H9 (cell line): Measurements from ENCODE around the gene IL1RAPL2. TPM values are rescaled to one million over a fixed set of nuclear protein-coding genes. Genes with fewer than 3 reads are reported as not detected.

Experiments
- DNase-seq: peaks from one replicate; pipeline ENCODE4 v3.0.0-alpha.2; 2017
- H2AFZ ChIP-seq: one replicate; pipeline ENCODE4 v1.6.1; 2013; ENCODE audit warnings: mild to moderate bottlenecking, low read length, control low read depth, moderate library complexity
- H2AK5ac ChIP-seq: 2 replicates; pipeline ENCODE4 v1.6.1; 2013; ENCODE audit warnings: low read length, control low read depth, mixed read lengths; ENCODE audit not compliant: insufficient read length
- H2BK120ac ChIP-seq: one replicate; pipeline ENCODE4 v1.6.1; 2013; ENCODE audit warnings: low read depth, mild to moderate bottlenecking, low read length, control low read depth, inconsistent platforms; ENCODE audit not compliant: poor library complexity, severe bottlenecking
- H2BK12ac ChIP-seq: 2 replicates; pipeline ENCODE4 v1.6.1; 2013; ENCODE audit warnings: low read length, control low read depth, mixed read lengths, low read depth; ENCODE audit not compliant: insufficient read length
- H2BK15ac ChIP-seq: 2 replicates; pipeline ENCODE4 v1.6.1; 2013; ENCODE audit warnings: low read depth, low read length, control low read depth
- H2BK20ac ChIP-seq: one replicate; pipeline ENCODE4 v1.6.1; 2013; ENCODE audit warnings: low read depth, mild to moderate bottlenecking, low read length, control low read depth, inconsistent platforms; ENCODE audit not compliant: poor library complexity, severe bottlenecking
- H2BK5ac ChIP-seq: 2 replicates; pipeline ENCODE4 v1.6.1; 2013; ENCODE audit warnings: low read length, control low read depth, mixed read lengths; ENCODE audit not compliant: insufficient read length
- H3K14ac ChIP-seq: 2 replicates; pipeline ENCODE4 v1.6.1; 2013; ENCODE audit warnings: low read length, control low read depth; ENCODE audit not compliant: insufficient read depth
- H3K18ac ChIP-seq: 2 replicates; pipeline ENCODE4 v1.6.1; 2013; ENCODE audit warnings: low read depth, mild to moderate bottlenecking, mixed read lengths, low read length, control low read depth; ENCODE audit not compliant: insufficient read length
- H3K23ac ChIP-seq: 2 replicates; pipeline ENCODE4 v1.6.1; 2013; ENCODE audit warnings: low read length, control low read depth, mixed read lengths, low read depth; ENCODE audit not compliant: insufficient read length
- H3K23me2 ChIP-seq: 2 replicates; pipeline ENCODE4 v1.6.1; 2013; ENCODE audit warnings: low read depth, mild to moderate bottlenecking, mixed read lengths, low read length, control low read depth; ENCODE audit not compliant: insufficient read length, poor library complexity, severe bottlenecking
- H3K27ac ChIP-seq: 2 replicates; pipeline ENCODE4 v1.5.1; 2013; ENCODE audit warnings: low read length, control low read depth, mixed read lengths, low read depth; ENCODE audit not compliant: insufficient read length
- H3K27me3 ChIP-seq: 2 replicates; pipeline ENCODE4 v1.6.1; 2013; ENCODE audit warnings: low read length, control low read depth, inconsistent platforms; ENCODE audit not compliant: insufficient read depth
- H3K4ac ChIP-seq: 2 replicates; pipeline ENCODE4 v1.6.1; 2013; ENCODE audit warnings: low read depth, mild to moderate bottlenecking, control low read depth, inconsistent platforms, low read length, moderate library complexity
- H3K4me1 ChIP-seq: 2 replicates; pipeline ENCODE4 v1.6.1; 2013; ENCODE audit warnings: low read length, control low read depth, inconsistent platforms; ENCODE audit not compliant: insufficient read depth
- H3K4me2 ChIP-seq: 2 replicates; pipeline ENCODE4 v1.6.1; 2013; ENCODE audit warnings: low read length, control low read depth, mixed read lengths; ENCODE audit not compliant: insufficient read length, insufficient read depth
- H3K56ac ChIP-seq: 2 replicates; pipeline ENCODE4 v1.6.1; 2013; ENCODE audit warnings: low read depth, mild to moderate bottlenecking, mixed read lengths, low read length, control low read depth; ENCODE audit not compliant: insufficient read length
- H3K79me1 ChIP-seq: 2 replicates; pipeline ENCODE4 v1.6.1; 2013; ENCODE audit warnings: low read depth, mild to moderate bottlenecking, moderate library complexity, low read length, control low read depth, inconsistent platforms; ENCODE audit not compliant: insufficient read depth, poor library complexity, severe bottlenecking
- H3K79me2 ChIP-seq: 2 replicates; pipeline ENCODE4 v1.6.1; 2013; ENCODE audit warnings: low read length, control low read depth, inconsistent platforms; ENCODE audit not compliant: insufficient read depth
- H3K9ac ChIP-seq: 2 replicates; pipeline ENCODE4 v1.6.1; 2013; ENCODE audit warnings: low read length, control low read depth, mixed read lengths; ENCODE audit not compliant: insufficient read length; ENCODE audit errors: extremely low read depth
- H3K9me3 ChIP-seq: one replicate; pipeline ENCODE4 v1.6.1; 2013; ENCODE audit warnings: low read depth, low read length, inconsistent platforms; ENCODE audit not compliant: control insufficient read depth
- H3T11ph ChIP-seq: one replicate; pipeline ENCODE4 v1.6.1; 2013; ENCODE audit warnings: mild to moderate bottlenecking, low read length, control low read depth, inconsistent platforms
- H4K20me1 ChIP-seq: one replicate; pipeline ENCODE4 v1.6.1; 2013; ENCODE audit not compliant: control insufficient read depth, insufficient read length, insufficient read depth
- H4K5ac ChIP-seq: 2 replicates; pipeline ENCODE4 v1.6.1; 2013; ENCODE audit warnings: low read depth, mild to moderate bottlenecking, mixed read lengths, low read length, control low read depth; ENCODE audit not compliant: insufficient read length
- H4K8ac ChIP-seq: replicated peaks from 2 replicates; pipeline ENCODE4 v1.6.1; 2013; ENCODE audit warnings: low read length, control low read depth, mixed read lengths, low read depth; ENCODE audit not compliant: insufficient read length
- H4K91ac ChIP-seq: 2 replicates; pipeline ENCODE4 v1.6.1; 2013; ENCODE audit warnings: low read depth, mild to moderate bottlenecking, moderate library complexity, mixed read lengths, low read length, control low read depth; ENCODE audit not compliant: insufficient read length
- H3K27ac Mint-ChIP-seq, 3 experiments: 2 replicates in 2 of 3; 3 replicates in 1 of 3; pipeline ENCODE4 v1.8.0; 2020 to 2021; ENCODE audit warnings: mixed read lengths in 3 of 3, mild to moderate bottlenecking in 1 of 3, moderate library complexity in 1 of 3
- H3K27me3 Mint-ChIP-seq: 2 replicates; pipeline ENCODE4 v1.8.0; 2021; ENCODE audit warnings: low read depth, mild to moderate bottlenecking, moderate library complexity, mixed read lengths
- H3K36me3 Mint-ChIP-seq, 3 experiments: 2 replicates in 2 of 3; 3 replicates in 1 of 3; pipeline ENCODE4 v1.8.0; 2020 to 2021; ENCODE audit warnings: low read depth in 3 of 3, mixed read lengths in 3 of 3; ENCODE audit not compliant: insufficient read depth in 1 of 3
- H3K4me1 Mint-ChIP-seq, 2 experiments: 2 replicates each; pipeline ENCODE4 v1.8.0; 2020; ENCODE audit warnings: mixed read lengths in 2 of 2
- H3K4me3 Mint-ChIP-seq, 2 experiments: 2 replicates in 1 of 2; 3 replicates in 1 of 2; pipeline ENCODE4 v1.8.0; 2020 to 2021; ENCODE audit warnings: mild to moderate bottlenecking in 2 of 2, mixed read lengths in 2 of 2, moderate library complexity in 1 of 2
- H3K9me3 Mint-ChIP-seq, 2 experiments: 2 replicates in 1 of 2; 3 replicates in 1 of 2; pipeline ENCODE4 v1.8.0; 2020; ENCODE audit warnings: mild to moderate bottlenecking in 2 of 2, mixed read lengths in 2 of 2, moderate library complexity in 1 of 2
- total RNA-seq: library from RNA; stranded (reverse); gene quantifications from 2 replicates; pipeline ENCODE4 v1.2.1, GENCODE V29; 2021
- TF ChIP-seq, protein P1 (sequence below): fragments of 200-600 bp; sonication (generic); conservative IDR thresholded peaks from 3 replicates; pipeline ENCODE4 v1.8.0; 2021; ENCODE audit warnings: antibody characterized with exemption, mild to moderate bottlenecking

The IL1RAPL2 gene
- total RNA-seq, 1 experiment from 2014 or later, result not detected

DNA sequence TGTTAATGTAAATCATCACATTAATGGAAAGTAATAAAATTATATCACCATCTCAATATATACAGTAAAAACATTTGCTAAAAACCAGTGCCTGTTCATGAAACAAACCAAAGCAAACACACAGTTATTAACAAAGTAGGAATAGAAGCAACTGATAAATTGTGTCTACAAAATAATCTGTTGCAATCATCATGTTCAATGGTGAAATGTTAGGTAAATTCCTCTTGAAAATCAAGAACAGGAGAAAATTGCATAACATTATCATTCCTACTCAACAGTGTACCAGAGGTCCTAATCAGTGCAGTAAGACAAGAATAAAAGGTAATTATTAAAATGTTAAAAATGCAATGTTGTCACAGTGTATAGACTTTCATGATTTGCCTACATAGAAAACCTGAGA, 402.2 kb downstream of the IL1RAPL2 start:
- H4K20me1 ChIP-seq, result no peaks in the 10 kb centered on the region
- H3K23ac ChIP-seq, result no peak overlapping the region

More for the DNA sequence above, 402.2 kb downstream of the IL1RAPL2 start:
- H4K5ac ChIP-seq, result no peak overlapping the region
- peaks cover 0 to 36% of the 10 kb centered on the region in 2 experiments; a peak in 2 of 5 replicates for H3K9me3 Mint-ChIP-seq
- no peaks in the 10 kb centered on the region for H3K9me3 ChIP-seq
- no peak overlapping the region for H3T11ph ChIP-seq
- no peaks in the 10 kb centered on the region for H3K27me3 ChIP-seq
- no peaks in the 10 kb centered on the region for H3K4me1 ChIP-seq
- H3K4me3 Mint-ChIP-seq, result no peak overlapping the region
- no peaks in the 10 kb centered on the region for H3K36me3 Mint-ChIP-seq
- no peaks in the 10 kb centered on the region for H3K79me2 ChIP-seq
- H4K91ac ChIP-seq, result no peak overlapping the region
- no peak overlapping the region for H3K9ac ChIP-seq
- no peaks in the 10 kb centered on the region for H3K4me1 Mint-ChIP-seq
- TF ChIP-seq, protein P1, sequence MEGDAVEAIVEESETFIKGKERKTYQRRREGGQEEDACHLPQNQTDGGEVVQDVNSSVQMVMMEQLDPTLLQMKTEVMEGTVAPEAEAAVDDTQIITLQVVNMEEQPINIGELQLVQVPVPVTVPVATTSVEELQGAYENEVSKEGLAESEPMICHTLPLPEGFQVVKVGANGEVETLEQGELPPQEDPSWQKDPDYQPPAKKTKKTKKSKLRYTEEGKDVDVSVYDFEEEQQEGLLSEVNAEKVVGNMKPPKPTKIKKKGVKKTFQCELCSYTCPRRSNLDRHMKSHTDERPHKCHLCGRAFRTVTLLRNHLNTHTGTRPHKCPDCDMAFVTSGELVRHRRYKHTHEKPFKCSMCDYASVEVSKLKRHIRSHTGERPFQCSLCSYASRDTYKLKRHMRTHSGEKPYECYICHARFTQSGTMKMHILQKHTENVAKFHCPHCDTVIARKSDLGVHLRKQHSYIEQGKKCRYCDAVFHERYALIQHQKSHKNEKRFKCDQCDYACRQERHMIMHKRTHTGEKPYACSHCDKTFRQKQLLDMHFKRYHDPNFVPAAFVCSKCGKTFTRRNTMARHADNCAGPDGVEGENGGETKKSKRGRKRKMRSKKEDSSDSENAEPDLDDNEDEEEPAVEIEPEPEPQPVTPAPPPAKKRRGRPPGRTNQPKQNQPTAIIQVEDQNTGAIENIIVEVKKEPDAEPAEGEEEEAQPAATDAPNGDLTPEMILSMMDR, result no peak
- H3K27me3 Mint-ChIP-seq, result no peaks in the 10 kb centered on the region
- no peak for DNase-seq
- H2BK5ac ChIP-seq, result no peak overlapping the region
- no peak overlapping the region for H2BK12ac ChIP-seq
- no peak overlapping the region for H2AK5ac ChIP-seq
- no peak overlapping the region for H2BK15ac ChIP-seq
- H2AFZ ChIP-seq, result no peak overlapping the region
- no peak overlapping the region for H3K27ac Mint-ChIP-seq
- H3K79me1 ChIP-seq, result no peaks in the 10 kb centered on the region
- no peak overlapping the region for H3K4ac ChIP-seq
- H2BK20ac ChIP-seq, result no peak overlapping the region
- H4K8ac ChIP-seq, result no peak overlapping the region
- no peak overlapping the region for H3K27ac ChIP-seq
- no peak overlapping the region for H3K56ac ChIP-seq
- no peak overlapping the region for H3K18ac ChIP-seq
- no peak overlapping the region for H2BK120ac ChIP-seq
- no peak overlapping the region for H3K4me2 ChIP-seq
- H3K23me2 ChIP-seq, result no peaks in the 10 kb centered on the region
- H3K14ac ChIP-seq, result no peak overlapping the region
